ENCODE results near the gene OSBP2.

GRCh38 chr22:30909306-30909705 lies 214.6 kb downstream of the OSBP2 start:
- TF ChIP-seq, protein P1, sequence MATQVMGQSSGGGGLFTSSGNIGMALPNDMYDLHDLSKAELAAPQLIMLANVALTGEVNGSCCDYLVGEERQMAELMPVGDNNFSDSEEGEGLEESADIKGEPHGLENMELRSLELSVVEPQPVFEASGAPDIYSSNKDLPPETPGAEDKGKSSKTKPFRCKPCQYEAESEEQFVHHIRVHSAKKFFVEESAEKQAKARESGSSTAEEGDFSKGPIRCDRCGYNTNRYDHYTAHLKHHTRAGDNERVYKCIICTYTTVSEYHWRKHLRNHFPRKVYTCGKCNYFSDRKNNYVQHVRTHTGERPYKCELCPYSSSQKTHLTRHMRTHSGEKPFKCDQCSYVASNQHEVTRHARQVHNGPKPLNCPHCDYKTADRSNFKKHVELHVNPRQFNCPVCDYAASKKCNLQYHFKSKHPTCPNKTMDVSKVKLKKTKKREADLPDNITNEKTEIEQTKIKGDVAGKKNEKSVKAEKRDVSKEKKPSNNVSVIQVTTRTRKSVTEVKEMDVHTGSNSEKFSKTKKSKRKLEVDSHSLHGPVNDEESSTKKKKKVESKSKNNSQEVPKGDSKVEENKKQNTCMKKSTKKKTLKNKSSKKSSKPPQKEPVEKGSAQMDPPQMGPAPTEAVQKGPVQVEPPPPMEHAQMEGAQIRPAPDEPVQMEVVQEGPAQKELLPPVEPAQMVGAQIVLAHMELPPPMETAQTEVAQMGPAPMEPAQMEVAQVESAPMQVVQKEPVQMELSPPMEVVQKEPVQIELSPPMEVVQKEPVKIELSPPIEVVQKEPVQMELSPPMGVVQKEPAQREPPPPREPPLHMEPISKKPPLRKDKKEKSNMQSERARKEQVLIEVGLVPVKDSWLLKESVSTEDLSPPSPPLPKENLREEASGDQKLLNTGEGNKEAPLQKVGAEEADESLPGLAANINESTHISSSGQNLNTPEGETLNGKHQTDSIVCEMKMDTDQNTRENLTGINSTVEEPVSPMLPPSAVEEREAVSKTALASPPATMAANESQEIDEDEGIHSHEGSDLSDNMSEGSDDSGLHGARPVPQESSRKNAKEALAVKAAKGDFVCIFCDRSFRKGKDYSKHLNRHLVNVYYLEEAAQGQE (IDR thresholded peaks at IDR 0.05; ENCODE audit: insufficient read depth in 1 of 2, low read depth in 2 of 2, low read length in 2 of 2), result no peak
- TF ChIP-seq POLR2AphosphoS5 (IDR thresholded peaks at IDR 0.05; ENCODE audit: low read depth, low read length), result no peak

Data from PFSK-1 (cell line).